ENCODE data around the gene LAMC3.

The LAMC3 gene

GRCh38 chr9:131008909-131009618 is at the start of gene LAMC3:
TSS of gene LAMC3 (plus strand) at chr9:131009174. CDS start at chr9:131009215, 41 bp downstream.
- no peak for DNase-seq (ENCODE audit: low read depth)
- no peak for TF ChIP-seq CTCF (IDR thresholded peaks at IDR 0.05; ENCODE audit: low read depth, low read length, missing control alignments)
- no peak within 1 kb of the TSS for H3K4me3 ChIP-seq (ENCODE audit: low read depth, low read length)

- TF ChIP-seq CTCF (IDR thresholded peaks at IDR 0.05; ENCODE audit: low read depth, low read length, missing control alignments) = no peak
- H3K4me3 ChIP-seq (ENCODE audit: low read depth, low read length) = no peak overlapping the region
- no peak for DNase-seq (ENCODE audit: low read depth)
These were observed 49.1 kb upstream of the LAMC3 start for GRCh38 chr9:130959809-130960334.

GRCh38 chr9:130960522-130961378 is 48.2 kb upstream of the LAMC3 start:
- H3K4me3 ChIP-seq (ENCODE audit: low read depth, low read length) = no peak overlapping the region

GRCh38 chr9:130961511-130962300 is 47.3 kb upstream of the LAMC3 start:
- no peak for DNase-seq (ENCODE audit: low read depth)
- H3K4me3 ChIP-seq (ENCODE audit: low read depth, low read length) = no peak overlapping the region
- no peak for TF ChIP-seq CTCF (IDR thresholded peaks at IDR 0.05; ENCODE audit: low read depth, low read length, missing control alignments)

More at GRCh38 chr9:130960522-130961378, 48.2 kb upstream of the LAMC3 start:
- no peak for TF ChIP-seq CTCF (IDR thresholded peaks at IDR 0.05; ENCODE audit: low read depth, low read length, missing control alignments)
- DNase-seq (ENCODE audit: low read depth) = no peak

GRCh38 chr9:130962418-130963316 is 46.3 kb upstream of the LAMC3 start:
- no peak overlapping the region for H3K4me3 ChIP-seq (ENCODE audit: low read depth, low read length)
- no peak for TF ChIP-seq CTCF (IDR thresholded peaks at IDR 0.05; ENCODE audit: low read depth, low read length, missing control alignments)
- no peak for DNase-seq (ENCODE audit: low read depth)

Measured in GM12864 (cell line).